Activated CD4-positive, alpha-beta T cell treated with anti-CD3 and anti-CD28 coated beads, Interleukin-2, amount 50 U/mL, for 16 hours (primary cell): ENCODE data around the gene CFC1B.
"Not testable (repeated sequence)": the region's sequence is repeated elsewhere in the genome, so short reads cannot be mapped to it uniquely, and the experiment has no call there.

Experiments used
- DNase-seq: peaks from one replicate; pipeline ENCODE4 v3.0.0-alpha.2; 2020

The CFC1B gene

GRCh38 chr2:130571929-130572328, 50.9 kb downstream of the CFC1B start:
- DNase-seq, result not testable (repeated sequence)

GRCh38 chr2:130574230-130574629, 53.2 kb downstream of the CFC1B start:
- not testable (repeated sequence) for DNase-seq

- DNase-seq, result not testable (repeated sequence)
Measured at GRCh38 chr2:130576209-130576784, 55.3 kb downstream of the CFC1B start.

- not testable (repeated sequence) for DNase-seq
Measured at GRCh38 chr2:130577559-130577958, 56.5 kb downstream of the CFC1B start.
